Measurements from ENCODE around the gene RBM25.
"Not testable (repeated sequence)": the region's sequence is repeated elsewhere in the genome, so short reads cannot be mapped to it uniquely, and the experiment has no call there.

Gene RBM25

GRCh38 chr14:73168691-73169090, 110.4 kb downstream of the RBM25 start:
- DNase-seq (ENCODE audit: low read depth in 2 of 2), result no peak

DNA sequence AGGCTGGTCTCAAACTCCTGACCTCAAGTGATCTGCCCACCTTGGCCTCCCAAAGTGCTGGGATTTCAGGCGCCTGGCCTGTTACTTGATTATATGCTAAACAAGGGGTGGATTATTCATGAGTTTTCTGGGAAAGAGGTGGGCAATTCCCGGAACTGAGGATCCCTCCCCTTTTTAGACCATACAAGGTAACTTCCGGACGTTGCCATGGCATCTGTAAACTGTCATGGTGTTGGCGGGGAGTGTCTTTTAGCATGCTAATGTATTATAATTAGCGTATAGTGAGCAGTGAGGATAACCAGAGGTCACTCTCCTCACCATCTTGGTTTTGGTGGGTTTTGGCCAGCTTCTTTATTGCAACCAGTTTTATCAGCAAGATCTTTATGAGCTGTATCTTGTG, 111.5 kb downstream of the RBM25 start:
- DNase-seq (ENCODE audit: low read depth in 2 of 2), result not testable (repeated sequence)

DNA sequence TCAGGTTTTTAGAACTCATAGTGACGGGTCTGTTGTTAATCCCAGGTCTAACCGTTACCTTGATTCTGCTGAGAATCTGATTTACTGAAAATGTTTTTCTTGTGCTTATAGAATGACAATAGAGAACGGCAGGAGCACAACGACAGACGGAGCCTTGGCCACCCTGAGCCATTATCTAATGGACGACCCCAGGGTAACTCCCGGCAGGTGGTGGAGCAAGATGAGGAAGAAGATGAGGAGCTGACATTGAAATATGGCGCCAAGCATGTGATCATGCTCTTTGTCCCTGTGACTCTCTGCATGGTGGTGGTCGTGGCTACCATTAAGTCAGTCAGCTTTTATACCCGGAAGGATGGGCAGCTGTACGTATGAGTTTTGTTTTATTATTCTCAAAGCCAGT, 112.4 kb downstream of the RBM25 start:
- DNase-seq (ENCODE audit: low read depth in 2 of 2), result no peak

DNA sequence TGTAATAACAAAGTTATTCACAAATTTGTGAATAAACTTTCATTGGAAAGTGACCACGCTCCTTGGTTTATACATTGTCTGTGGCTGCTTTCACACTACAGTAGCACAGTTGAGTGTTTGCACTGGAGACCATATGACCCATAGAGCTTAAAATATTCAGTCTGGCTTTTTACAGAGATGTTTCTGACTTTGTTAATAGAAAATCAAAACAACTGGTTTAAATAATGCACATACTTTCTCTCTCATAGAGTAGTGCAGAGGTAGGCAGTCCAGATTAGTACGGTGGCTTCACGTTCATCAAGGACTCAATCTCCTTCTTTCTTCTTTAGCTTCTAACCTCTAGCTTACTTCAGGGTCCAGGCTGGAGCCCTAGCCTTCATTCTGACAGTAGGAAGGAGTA, 114.2 kb downstream of the RBM25 start:
- no peak for DNase-seq (ENCODE audit: low read depth in 2 of 2)

- no peak for DNase-seq (ENCODE audit: low read depth in 2 of 2)
These were observed 114.9 kb downstream of the RBM25 start for GRCh38 chr14:73173092-73173735.
